Measurements from ENCODE around the gene PTGES3L.
"Not testable (repeated sequence)": the region's sequence is repeated elsewhere in the genome, so short reads cannot be mapped to it uniquely, and the experiment has no call there.

Gene PTGES3L

DNA sequence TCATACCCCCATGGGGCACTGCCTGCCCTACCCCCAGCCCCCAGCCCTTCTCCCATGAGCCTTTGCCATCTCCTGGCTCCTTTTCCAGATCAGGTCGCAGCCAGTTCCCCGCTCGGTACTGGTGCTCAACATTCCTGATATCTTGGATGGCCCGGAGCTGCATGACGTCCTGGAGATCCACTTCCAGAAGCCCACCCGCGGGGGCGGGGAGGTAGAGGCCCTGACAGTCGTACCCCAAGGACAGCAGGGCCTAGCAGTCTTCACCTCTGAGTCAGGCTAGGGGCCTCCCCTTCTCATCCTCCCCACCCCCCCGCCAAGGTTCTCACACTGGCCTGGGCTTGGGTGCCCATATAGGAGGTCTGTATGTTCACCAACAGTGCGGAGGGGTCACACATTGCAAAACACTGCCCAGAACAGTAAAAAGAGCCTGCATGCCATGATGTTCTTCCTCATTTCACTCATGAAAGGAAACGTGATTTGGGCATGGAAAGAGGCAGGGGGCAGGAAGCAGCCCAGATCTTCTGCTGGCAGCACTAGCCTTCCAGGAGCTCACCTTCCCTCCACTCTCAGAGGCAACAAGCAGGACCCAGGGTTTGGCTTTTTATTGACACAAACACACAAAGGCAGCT lies 34.3 kb upstream of the PTGES3L start:
- DNase-seq = no peak

DNA sequence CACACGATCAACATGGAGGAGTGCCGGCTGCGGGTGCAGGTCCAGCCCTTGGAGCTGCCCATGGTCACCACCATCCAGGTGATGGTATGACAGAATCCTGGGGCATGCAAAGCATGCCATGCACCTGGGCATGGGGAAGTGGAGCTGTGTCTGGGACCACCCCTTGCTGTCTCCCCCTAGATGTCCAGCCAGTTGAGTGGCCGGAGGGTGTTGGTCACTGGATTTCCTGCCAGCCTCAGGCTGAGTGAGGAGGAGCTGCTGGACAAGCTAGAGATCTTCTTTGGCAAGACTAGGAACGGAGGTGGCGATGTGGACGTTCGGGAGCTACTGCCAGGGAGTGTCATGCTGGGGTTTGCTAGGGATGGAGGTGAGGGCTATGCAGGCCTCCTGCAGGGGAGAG lies 33.4 kb upstream of the PTGES3L start:
- no peak for DNase-seq

- no peak for DNase-seq
Measured at GRCh38 chr17:43011728-43012472, 32.0 kb upstream of the PTGES3L start.

DNA sequence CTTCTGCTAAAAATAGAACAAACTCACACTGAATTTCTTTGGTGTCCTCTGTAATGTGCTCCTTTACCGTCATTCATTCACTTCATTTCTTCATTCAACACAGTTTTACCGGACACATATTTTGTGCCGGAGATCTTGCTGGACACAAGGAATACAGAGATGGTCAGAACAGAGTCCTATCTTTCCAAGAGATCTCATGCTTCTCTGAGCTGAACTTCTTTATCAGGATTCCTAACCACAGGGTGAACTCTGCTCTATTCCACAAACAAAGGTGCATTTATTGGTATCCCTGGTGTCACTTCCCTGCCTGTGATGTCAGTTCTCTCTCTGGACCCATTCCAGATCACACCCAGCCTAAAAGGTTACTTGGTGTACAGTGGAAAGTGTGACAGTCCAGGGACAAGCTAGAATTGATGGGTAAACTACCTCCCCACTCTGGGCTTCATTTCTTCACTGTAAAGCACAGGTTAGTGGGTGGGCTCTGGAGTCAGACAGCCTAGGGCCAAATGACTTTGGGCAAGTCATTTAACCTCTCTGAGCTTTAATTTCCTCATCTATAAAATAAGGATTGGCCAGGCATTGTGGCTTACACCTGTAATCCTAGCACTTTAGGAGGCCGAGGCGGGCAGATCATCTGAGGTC lies 30.9 kb upstream of the PTGES3L start:
- DNase-seq = no peak

- DNase-seq = peak; percentile 85 to 87
Measured at GRCh38 chr17:43006639-43007551, 27.0 kb upstream of the PTGES3L start, which contains the start of gene IFI35. Gene IFI35 (plus strand): TSS chr17:43006784. CDS start chr17:43006948, 164 bp downstream.

- no peak for DNase-seq
Measured at GRCh38 chr17:43003542-43004172, 23.8 kb upstream of the PTGES3L start.

DNA sequence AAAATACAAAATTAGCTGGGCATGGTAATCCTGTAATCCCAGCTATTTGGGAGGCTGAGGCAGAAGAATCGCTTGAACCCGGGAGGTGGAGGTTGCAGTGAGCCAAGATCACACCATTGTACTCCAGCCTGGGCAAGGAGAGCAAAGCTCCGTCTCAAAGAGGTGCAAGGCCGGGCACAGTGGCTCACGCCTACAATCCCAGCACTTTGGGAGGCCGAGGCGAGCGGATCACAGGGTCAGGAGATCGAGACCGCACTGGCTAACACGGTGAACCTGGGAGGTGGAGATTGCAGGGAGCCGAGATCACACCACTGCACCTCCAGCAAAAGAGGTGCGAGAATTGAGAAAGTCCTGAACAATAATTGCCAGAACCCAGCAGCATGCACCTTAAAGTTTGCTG lies 21.0 kb upstream of the PTGES3L start:
- not testable (repeated sequence) for DNase-seq

GRCh38 chr17:42999003-42999525 lies 19.2 kb upstream of the PTGES3L start:
- no peak for DNase-seq

GRCh38 chr17:42997984-42998938 lies 18.4 kb upstream of the PTGES3L start, which contains the start of gene RPL27:
Gene RPL27 (plus strand): TSS chr17:42998419. CDS start chr17:42998751, 332 bp downstream.
- peak; percentile 99 for DNase-seq

GRCh38 chr17:42997390-42997983 lies 17.6 kb upstream of the PTGES3L start:
- no peak for DNase-seq

DNA sequence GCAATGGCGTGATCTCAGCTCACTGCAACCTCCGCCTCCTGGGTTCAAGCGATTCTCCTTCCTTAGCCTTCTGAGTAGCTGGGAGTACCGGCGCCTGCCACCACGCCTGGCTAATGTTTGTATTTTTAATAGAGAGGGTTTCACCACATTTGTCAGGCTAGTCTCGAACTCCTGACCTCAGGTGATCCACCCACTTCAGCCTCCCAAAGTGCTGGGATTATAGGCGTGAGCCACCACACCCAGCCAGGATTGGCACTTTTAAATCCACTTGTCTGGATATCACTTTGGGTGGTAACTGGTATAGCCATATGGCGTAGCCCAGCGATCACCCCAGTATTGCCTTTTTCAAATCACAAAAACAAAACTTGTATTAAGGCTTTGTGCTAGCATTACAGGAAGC lies 14.0 kb upstream of the PTGES3L start:
- not testable (repeated sequence) for DNase-seq

- DNase-seq = no peak
Measured at GRCh38 chr17:42992872-42993271, 13.0 kb upstream of the PTGES3L start.

DNA sequence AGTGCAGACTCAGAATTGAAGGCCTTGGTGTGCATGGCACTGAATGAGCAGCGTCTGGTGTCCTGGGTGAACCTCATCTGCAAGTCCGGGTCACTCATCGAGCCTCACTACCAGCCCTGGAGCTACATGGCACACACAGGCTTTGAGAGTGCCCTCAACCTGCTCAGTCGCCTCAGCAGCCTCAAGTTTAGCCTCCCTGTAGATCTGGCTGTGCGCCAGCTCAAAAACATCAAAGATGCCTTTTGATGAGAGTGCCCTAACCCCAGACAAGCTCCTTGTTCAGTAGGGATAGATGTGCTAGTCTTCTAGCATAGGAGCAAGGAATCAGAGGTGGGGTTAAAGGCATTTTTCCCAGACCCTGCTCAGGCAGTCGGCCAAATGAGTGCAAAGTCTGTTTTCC lies 11.6 kb upstream of the PTGES3L start:
- DNase-seq = no peak

DNA sequence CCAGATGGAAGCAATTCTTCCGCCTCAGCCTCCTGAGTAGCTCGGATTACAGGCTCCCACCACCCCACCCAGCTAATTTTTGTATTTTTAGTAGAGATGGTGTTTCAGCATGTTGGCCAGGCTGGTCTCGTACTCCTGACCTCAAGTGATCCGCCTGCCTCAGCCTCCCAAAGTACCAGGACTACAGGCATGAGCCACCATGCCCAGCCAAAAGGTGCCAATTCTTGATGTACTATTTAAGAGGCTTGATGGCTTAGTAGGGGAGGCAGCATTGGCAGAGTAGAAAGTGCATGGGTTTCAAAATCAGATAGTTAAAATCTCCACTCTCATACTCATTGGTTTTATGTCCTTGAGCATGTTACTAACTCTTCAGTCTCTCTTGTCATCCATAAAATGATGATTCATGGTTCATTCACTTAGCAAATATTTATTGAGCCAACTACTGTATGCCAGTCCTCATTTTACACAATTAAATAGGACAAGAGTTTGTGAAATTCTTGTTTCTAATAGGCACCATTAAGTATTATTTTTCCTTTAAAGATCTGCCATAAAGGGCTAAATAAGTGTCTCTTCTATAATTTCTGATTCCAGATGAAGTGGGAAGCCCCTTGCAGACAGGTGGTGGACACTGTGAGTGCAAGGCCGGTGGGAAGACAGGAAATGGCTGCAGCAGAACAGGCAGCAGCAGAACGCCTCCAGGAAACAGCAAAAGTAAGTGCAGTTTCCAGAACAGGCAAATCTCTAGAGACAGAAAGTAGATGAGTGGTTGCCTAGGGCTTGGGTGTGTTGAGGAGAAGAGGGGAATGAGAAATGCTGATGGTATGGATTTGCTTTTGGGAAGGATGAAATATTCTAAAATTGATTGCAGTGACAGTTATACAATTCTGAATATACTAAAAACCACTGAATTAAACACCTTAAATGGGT lies 10.1 kb upstream of the PTGES3L start:
- no peak for DNase-seq

DNA sequence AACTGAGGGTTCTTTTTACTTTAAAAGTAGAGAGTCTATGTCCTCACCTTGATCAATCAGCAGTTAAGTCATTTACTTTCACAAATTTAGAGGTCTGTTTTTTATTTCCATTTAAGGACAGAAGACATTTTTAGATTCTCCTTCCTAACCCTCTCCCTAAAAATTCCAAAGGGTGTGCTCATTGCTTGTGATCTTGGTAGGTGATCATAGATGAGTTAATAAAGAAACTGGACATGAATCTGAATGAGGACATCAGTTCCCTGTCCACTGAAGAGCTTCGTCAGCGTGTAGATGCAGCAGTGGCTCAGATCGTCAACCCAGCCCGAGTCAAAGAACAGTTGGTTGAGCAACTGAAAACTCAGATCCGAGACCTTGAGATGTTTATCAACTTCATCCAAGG lies 9.3 kb upstream of the PTGES3L start:
- no peak for DNase-seq

- DNase-seq = no peak
Measured at GRCh38 chr17:42985225-42985624, 5.3 kb upstream of the PTGES3L start.

- DNase-seq = no peak
Measured at GRCh38 chr17:42982266-42982665, 2.4 kb upstream of the PTGES3L start.

DNA sequence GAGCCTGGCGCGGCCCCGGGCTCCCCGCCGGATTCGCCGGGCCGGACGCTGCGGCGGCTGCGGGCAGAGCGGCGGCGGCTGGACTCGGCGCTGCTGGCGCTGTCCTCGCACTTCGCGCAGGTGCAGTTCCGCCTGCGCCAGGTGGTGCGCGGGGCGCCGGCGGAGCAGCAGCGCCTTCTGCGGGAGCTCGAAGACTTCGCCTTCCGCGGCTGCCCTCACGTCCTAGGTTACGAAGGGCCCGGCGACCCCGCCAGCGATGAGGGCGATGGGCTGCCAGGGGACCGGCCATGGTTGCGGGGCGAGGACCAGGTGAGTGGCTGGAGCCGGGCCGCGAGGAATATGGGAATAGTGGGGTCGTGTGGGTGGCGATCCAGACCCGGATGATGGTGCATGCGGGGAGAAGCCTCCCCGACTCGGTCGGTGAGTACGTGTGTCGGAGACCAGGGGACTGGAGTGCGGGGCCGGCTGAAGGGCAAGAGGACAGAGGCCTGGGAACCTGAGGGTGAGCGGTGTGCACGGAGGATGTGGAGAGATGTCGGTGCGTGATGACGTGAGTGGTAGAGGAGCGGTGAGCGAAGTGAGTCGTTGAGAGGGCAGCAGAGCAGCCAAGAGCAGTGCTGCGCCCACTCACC lies 1.0 kb upstream of the PTGES3L start:
- DNase-seq = peak; percentile 53 to 60

GRCh38 chr17:42980274-42980765 lies 440 bp upstream of the PTGES3L start, which contains the start of gene RUNDC1:
Gene RUNDC1 (plus strand): TSS chr17:42980565. CDS start chr17:42980577, 12 bp downstream.
- peak; percentile 91 for DNase-seq

Measured in CD4-positive, alpha-beta T cell treated with Interleukin-1 beta for 1 hour (primary cell).